Thyroid gland (tissue), 4 donors: ENCODE results near the gene FOXL3. TPM values are rescaled to one million over a fixed set of nuclear protein-coding genes. Genes with fewer than 3 reads are reported as not detected.

Source experiments
- DNase-seq, 2 donors: peaks; one replicate each; pipeline ENCODE4 v3.0.0-alpha.2; 2019
- H3K27ac ChIP-seq, 3 donors: fragments of 200-600 bp; sonication (generic); 1 replicate in 2 of 3; 2 replicates in 1 of 3; pipeline ENCODE4 v1.5.1; 2016 to 2019; ENCODE audit warnings: mild to moderate bottlenecking in 1 of 3, moderate library complexity in 1 of 3
- H3K27me3 ChIP-seq: fragments of 200-600 bp; sonication (generic); one replicate; pipeline ENCODE4 v1.5.1; 2019
- H3K36me3 ChIP-seq, 2 donors: fragments of 200-600 bp; sonication (generic); one replicate each; pipeline ENCODE4 v1.5.1; 2016 to 2019
- H3K4me1 ChIP-seq, 2 donors: fragments of 200-600 bp; sonication (generic); one replicate each; pipeline ENCODE4 v1.5.1; 2017 to 2019
- H3K4me3 ChIP-seq, 3 donors: fragments of 200-600 bp; sonication (generic); replicated peaks in 1 of 3; 1 replicate in 2 of 3; 2 replicates in 1 of 3; pipeline ENCODE4 v1.5.1; 2016; ENCODE audit warnings: mild to moderate bottlenecking in 1 of 3
- H3K9me3 ChIP-seq: fragments of 200-600 bp; sonication (generic); one replicate; pipeline ENCODE4 v1.5.1; 2017
- CTCF ChIP-seq, 6 experiments: fragments of 200-600 bp in 3 of 6; fragments of 450-650 bp in 3 of 6; sonication (generic) in 3 of 6; IDR thresholded peaks; one replicate each; pipeline ENCODE4 v1.5.1; 2016 to 2019; ENCODE audit warnings: antibody characterized with exemption in 6 of 6, mild to moderate bottlenecking in 2 of 6, inconsistent platforms in 1 of 6, moderate library complexity in 1 of 6
- POLR2A ChIP-seq, 2 donors: fragments of 450-650 bp; IDR thresholded peaks; one replicate each; pipeline ENCODE4 v1.6.1; 2017; ENCODE audit warnings: antibody characterized with exemption in 2 of 2, mild to moderate bottlenecking in 2 of 2, moderate library complexity in 1 of 2
- WGBS, 2 donors: methylation state at CpG; one replicate each; pipeline ENCODE4 v1.1.5; 2017; 5-methylcytosine and 5-hydroxymethylcytosine counted together
- intact Hi-C: fragments of 100-400 bp; cut with DNase I; formaldehyde crosslinking; loops from one replicate; pipeline ENCODE4 v1.15.1; 2023
- total RNA-seq, 4 donors: library from RNA; depleted of rRNA; stranded (reverse); fragments of >200 nt; gene quantifications; one replicate each; pipeline ENCODE4 v1.2.3, GENCODE V29; 2016

The FOXL3 gene
- total RNA-seq, 4 donors from 2014 or later = not detected

- TF ChIP-seq CTCF (IDR thresholded peaks at IDR 0.05) = no peak
- 86 to 89% methylated on average over 14 to 16 of the region's 16 CpGs for WGBS, 2 donors
- intact Hi-C loops = no loop called here
- no peak for DNase-seq
- Histone ChIP-seq H3K27ac (no peak overlapping the region), H3K27me3 (no peaks in the 10 kb centered on the region), H3K9me3 (no peaks in the 10 kb centered on the region), H3K4me3 (no peak overlapping the region), H3K36me3 (no peaks in the 10 kb centered on the region), H3K4me1 (peaks cover 12 to 18% of the 10 kb centered on the region in 2 donors)
Observed at GRCh38 chr7:330511-331230, 40.7 kb downstream of the FOXL3 start.

DNA sequence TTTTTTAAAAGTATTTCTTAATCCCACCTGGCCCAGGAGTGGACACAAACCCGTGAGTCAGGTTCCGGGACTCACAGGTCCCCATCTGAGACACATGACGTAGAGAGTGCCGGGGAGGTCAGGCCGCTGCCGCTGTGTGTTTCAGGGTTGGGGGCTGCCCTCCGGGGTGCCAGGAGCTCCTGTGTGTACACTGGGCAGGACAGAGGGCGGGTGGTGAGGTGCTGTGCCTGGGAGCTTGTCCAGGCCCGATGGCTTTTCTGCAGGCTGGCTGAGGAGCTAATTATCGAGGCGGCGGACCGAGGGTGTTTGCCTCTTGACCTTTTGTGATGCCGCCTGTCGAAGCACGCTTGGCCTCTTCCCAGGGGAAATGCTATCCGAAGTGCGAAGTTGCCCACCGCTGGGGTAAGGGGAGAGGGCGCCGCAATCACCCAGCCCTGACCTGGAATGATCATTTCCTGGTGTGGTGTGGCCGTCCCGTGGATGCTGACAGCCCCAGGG is 42.1 kb downstream of the FOXL3 start:
- Histone ChIP-seq H3K4me3 (no peak overlapping the region), H3K4me1 (peaks cover 12 to 18% of the 10 kb centered on the region in 2 donors), H3K36me3 (no peaks in the 10 kb centered on the region), H3K27ac (no peak overlapping the region), H3K9me3 (no peaks in the 10 kb centered on the region), H3K27me3 (no peaks in the 10 kb centered on the region)
- TF ChIP-seq POLR2A (IDR thresholded peaks at IDR 0.05) = no peak
- no peak for TF ChIP-seq CTCF (IDR thresholded peaks at IDR 0.05)
- 68 to 73% methylated on average over 7 to 10 of the region's 23 CpGs for WGBS, 2 donors
- DNase-seq = peak in 1 of 2 donors; percentile 30
- intact Hi-C loops = no loop called here

GRCh38 chr7:332646-333392 is 42.8 kb downstream of the FOXL3 start:
- DNase-seq = peak; percentile 76 to 81
- H3K27ac ChIP-seq = peak overlapping the region in 1 of 3 donors; percentile 12
- TF ChIP-seq CTCF (IDR thresholded peaks at IDR 0.05) (peak; percentile 51 to 88 (median 68)), POLR2A (IDR thresholded peaks at IDR 0.05) (no peak)
- no peaks in the 10 kb centered on the region for H3K27me3 ChIP-seq
- no peaks in the 10 kb centered on the region for H3K36me3 ChIP-seq
- peaks cover 12 to 18% of the 10 kb centered on the region in 2 donors for H3K4me1 ChIP-seq
- 3 to 4% methylated on average over 13 to 19 of the region's 57 CpGs for WGBS, 2 donors
- intact Hi-C loops = no loop called here
- H3K9me3 ChIP-seq = no peaks in the 10 kb centered on the region
- H3K4me3 ChIP-seq = peak overlapping the region in 1 of 3 donors; percentile 33

DNA sequence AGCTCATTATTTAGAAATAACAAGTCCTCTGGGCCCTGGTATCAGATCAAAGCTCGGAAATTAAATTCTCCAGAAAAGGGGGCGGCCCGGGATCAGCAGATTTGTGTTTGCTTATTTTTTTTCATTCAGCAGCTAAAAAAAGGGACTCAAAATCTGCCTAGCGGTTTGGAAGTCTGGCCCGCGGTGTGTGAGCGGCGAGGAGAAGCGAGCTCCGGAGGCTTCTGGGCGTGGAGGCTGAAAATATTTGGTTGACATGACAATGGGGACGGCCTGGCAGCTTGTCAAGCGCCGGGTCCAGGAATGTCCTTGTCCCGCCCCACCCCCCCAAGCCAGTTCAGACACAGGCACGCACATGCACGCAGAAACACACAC is 43.4 kb downstream of the FOXL3 start:
- H3K9me3 ChIP-seq = no peaks in the 10 kb centered on the region
- peaks cover 12 to 18% of the 10 kb centered on the region in 2 donors for H3K4me1 ChIP-seq
- no peaks in the 10 kb centered on the region for H3K36me3 ChIP-seq
- H3K4me3 ChIP-seq = peak overlapping the region in 1 of 3 donors; percentile 33
- WGBS, 2 donors = 14 to 15% methylated on average over 17 of the region's 17 CpGs
- DNase-seq = peak; percentile 40 to 67
- no peaks in the 10 kb centered on the region for H3K27me3 ChIP-seq
- intact Hi-C loops = no loop called here
- TF ChIP-seq POLR2A (IDR thresholded peaks at IDR 0.05) = no peak
- no peak for TF ChIP-seq CTCF (IDR thresholded peaks at IDR 0.05)
- H3K27ac ChIP-seq = peak overlapping the region in 1 of 3 donors; percentile 12
